WTC11 (cell line): ENCODE measurements around the gene PRDM5. TPM values are rescaled to one million over a fixed set of nuclear protein-coding genes. Genes with fewer than 3 reads are reported as not detected.

ENCODE experiments used
- ATAC-seq: fragments of 200-7000 bp; cut with Tn5 transposase; 2 replicates; pipeline ENCODE4 v1.10.0; 2021; ENCODE audit warnings: mild to moderate bottlenecking, moderate library complexity
- CTCF ChIA-PET: fragments of 300-600 bp; sonication (Branson Sonifier 250); formaldehyde crosslinking; loops from one replicate; lab custom pipeline; 2021; ENCODE audit warnings: antibody characterized with exemption; lab: Charles Lee
- POLR2A ChIA-PET: fragments of 350-600 bp; sonication (Branson Sonifier 250); formaldehyde crosslinking; loops from one replicate; lab custom pipeline; 2021; ENCODE audit warnings: antibody characterized with exemption; lab: Charles Lee
- DNase-seq: peaks from one replicate; pipeline ENCODE4 v3.0.0; 2021; ENCODE audit warnings: low spot score
- H3K27ac Mint-ChIP-seq: 2 replicates; pipeline ENCODE4 v1.8.0; 2021; ENCODE audit warnings: mixed read lengths
- H3K27me3 Mint-ChIP-seq: 2 replicates; pipeline ENCODE4 v1.8.0; 2021; ENCODE audit warnings: low read depth, mild to moderate bottlenecking, moderate library complexity, mixed read lengths
- H3K36me3 Mint-ChIP-seq: 2 replicates; pipeline ENCODE4 v1.8.0; 2021; ENCODE audit warnings: mixed read lengths
- H3K4me1 Mint-ChIP-seq: 2 replicates; pipeline ENCODE4 v1.8.0; 2022; ENCODE audit warnings: mixed read lengths
- H3K4me3 Mint-ChIP-seq: 2 replicates; pipeline ENCODE4 v1.8.0; 2021; ENCODE audit warnings: mild to moderate bottlenecking, moderate library complexity, mixed read lengths
- H3K9me3 Mint-ChIP-seq: 2 replicates; pipeline ENCODE4 v1.8.0; 2021; ENCODE audit warnings: mixed read lengths
- ESRRA ChIP-seq: sonication (generic); formaldehyde crosslinking; IDR thresholded peaks from 2 replicates; pipeline ENCODE4 v1.8.1; 2022; ENCODE audit warnings: mild to moderate bottlenecking, missing genetic modification reagents, borderline replicate concordance
- ETV6 ChIP-seq: sonication (generic); formaldehyde crosslinking; IDR thresholded peaks from 2 replicates; pipeline ENCODE4 v1.8.1; 2022; ENCODE audit warnings: mild to moderate bottlenecking, missing genetic modification reagents
- JAZF1 ChIP-seq: fragments of 250-450 bp; sonication (Bioruptor Pico); IDR thresholded peaks from 2 replicates; pipeline ENCODE4 v1.9.0; 2021; ENCODE audit warnings: moderate library complexity, mild to moderate bottlenecking, inconsistent platforms
- MYBL2 ChIP-seq: sonication (generic); formaldehyde crosslinking; IDR thresholded peaks from 2 replicates; pipeline ENCODE4 v1.8.1; 2023; ENCODE audit warnings: mild to moderate bottlenecking, moderate library complexity, missing genetic modification reagents
- NFYB ChIP-seq: sonication (generic); formaldehyde crosslinking; conservative IDR thresholded peaks from 2 replicates; pipeline ENCODE4 v1.8.0; 2022; ENCODE audit warnings: low read depth, missing genetic modification reagents
- PRRX2 ChIP-seq: fragments of 250-450 bp; sonication (Bioruptor Pico); IDR thresholded peaks from 2 replicates; pipeline ENCODE4 v1.8.0; 2021; ENCODE audit warnings: mild to moderate bottlenecking
- RELA ChIP-seq: sonication (generic); formaldehyde crosslinking; IDR thresholded peaks from 2 replicates; pipeline ENCODE4 v1.8.1; 2022; ENCODE audit warnings: missing genetic modification reagents, mild to moderate bottlenecking, borderline replicate concordance
- total RNA-seq: library from RNA; stranded (reverse); gene quantifications from 3 replicates; pipeline ENCODE4 v1.2.3, GENCODE V29; 2021
- TF ChIP-seq, protein P1 (sequence below): fragments of 250-450 bp; sonication (Bioruptor Pico); IDR thresholded peaks from 2 replicates; pipeline ENCODE4 v1.8.0; 2021; ENCODE audit warnings: mild to moderate bottlenecking
- TF ChIP-seq, protein P2 (sequence below): sonication (generic); formaldehyde crosslinking; IDR thresholded peaks from 2 replicates; pipeline ENCODE4 v1.8.0; 2023; ENCODE audit warnings: missing genetic modification reagents, mild to moderate bottlenecking, borderline replicate concordance
- TF ChIP-seq, protein P3 (sequence below): sonication (generic); formaldehyde crosslinking; IDR thresholded peaks from 2 replicates; pipeline ENCODE4 v1.8.0; 2022; ENCODE audit warnings: mild to moderate bottlenecking, missing genetic modification reagents
- TF ChIP-seq, protein P4 (sequence below): fragments of 250-450 bp; sonication (Bioruptor Pico); IDR thresholded peaks from 2 replicates; pipeline ENCODE4 v1.9.0; 2021; ENCODE audit warnings: mild to moderate bottlenecking, borderline replicate concordance
- TF ChIP-seq, protein P5 (sequence below): fragments of 250-450 bp; sonication (Bioruptor Pico); IDR thresholded peaks from 2 replicates; pipeline ENCODE4 v1.9.0; 2021; ENCODE audit warnings: mild to moderate bottlenecking
- TF ChIP-seq, protein P6 (sequence below): fragments of 250-450 bp; sonication (Bioruptor Pico); IDR thresholded peaks from 2 replicates; pipeline ENCODE4 v1.9.0; 2021; ENCODE audit warnings: moderate library complexity, mild to moderate bottlenecking, inconsistent platforms, borderline replicate concordance
- TF ChIP-seq, protein P7 (sequence below): sonication (generic); formaldehyde crosslinking; IDR thresholded peaks from 2 replicates; pipeline ENCODE4 v1.8.1; 2023; ENCODE audit warnings: mild to moderate bottlenecking, missing genetic modification reagents

PRDM5 gene
- total RNA-seq, 1 experiment from 2014 or later, result 47.0 TPM

DNA sequence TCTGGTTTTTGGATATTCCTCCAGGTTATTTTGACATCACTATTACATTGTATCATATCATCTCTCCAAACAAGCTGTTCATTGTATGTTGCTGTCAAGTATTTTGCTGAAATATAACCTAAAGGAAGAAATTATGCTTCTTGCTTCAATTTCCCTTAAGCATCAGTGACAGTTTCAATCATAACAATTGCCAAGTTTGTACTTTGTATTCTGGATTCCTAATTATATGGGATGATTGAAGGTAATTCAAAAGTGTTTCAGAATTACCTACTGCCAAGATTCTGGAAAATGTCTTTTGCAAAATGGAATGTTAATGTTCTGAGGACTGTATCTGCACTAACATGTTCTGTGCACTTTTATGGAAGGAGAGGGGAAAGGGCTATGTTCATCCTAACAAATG, 228.7 kb downstream of the PRDM5 start (continued):
- TF ChIP-seq, protein P1, sequence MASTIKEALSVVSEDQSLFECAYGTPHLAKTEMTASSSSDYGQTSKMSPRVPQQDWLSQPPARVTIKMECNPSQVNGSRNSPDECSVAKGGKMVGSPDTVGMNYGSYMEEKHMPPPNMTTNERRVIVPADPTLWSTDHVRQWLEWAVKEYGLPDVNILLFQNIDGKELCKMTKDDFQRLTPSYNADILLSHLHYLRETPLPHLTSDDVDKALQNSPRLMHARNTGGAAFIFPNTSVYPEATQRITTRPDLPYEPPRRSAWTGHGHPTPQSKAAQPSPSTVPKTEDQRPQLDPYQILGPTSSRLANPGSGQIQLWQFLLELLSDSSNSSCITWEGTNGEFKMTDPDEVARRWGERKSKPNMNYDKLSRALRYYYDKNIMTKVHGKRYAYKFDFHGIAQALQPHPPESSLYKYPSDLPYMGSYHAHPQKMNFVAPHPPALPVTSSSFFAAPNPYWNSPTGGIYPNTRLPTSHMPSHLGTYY, result no peak
- TF ChIP-seq, protein P2, sequence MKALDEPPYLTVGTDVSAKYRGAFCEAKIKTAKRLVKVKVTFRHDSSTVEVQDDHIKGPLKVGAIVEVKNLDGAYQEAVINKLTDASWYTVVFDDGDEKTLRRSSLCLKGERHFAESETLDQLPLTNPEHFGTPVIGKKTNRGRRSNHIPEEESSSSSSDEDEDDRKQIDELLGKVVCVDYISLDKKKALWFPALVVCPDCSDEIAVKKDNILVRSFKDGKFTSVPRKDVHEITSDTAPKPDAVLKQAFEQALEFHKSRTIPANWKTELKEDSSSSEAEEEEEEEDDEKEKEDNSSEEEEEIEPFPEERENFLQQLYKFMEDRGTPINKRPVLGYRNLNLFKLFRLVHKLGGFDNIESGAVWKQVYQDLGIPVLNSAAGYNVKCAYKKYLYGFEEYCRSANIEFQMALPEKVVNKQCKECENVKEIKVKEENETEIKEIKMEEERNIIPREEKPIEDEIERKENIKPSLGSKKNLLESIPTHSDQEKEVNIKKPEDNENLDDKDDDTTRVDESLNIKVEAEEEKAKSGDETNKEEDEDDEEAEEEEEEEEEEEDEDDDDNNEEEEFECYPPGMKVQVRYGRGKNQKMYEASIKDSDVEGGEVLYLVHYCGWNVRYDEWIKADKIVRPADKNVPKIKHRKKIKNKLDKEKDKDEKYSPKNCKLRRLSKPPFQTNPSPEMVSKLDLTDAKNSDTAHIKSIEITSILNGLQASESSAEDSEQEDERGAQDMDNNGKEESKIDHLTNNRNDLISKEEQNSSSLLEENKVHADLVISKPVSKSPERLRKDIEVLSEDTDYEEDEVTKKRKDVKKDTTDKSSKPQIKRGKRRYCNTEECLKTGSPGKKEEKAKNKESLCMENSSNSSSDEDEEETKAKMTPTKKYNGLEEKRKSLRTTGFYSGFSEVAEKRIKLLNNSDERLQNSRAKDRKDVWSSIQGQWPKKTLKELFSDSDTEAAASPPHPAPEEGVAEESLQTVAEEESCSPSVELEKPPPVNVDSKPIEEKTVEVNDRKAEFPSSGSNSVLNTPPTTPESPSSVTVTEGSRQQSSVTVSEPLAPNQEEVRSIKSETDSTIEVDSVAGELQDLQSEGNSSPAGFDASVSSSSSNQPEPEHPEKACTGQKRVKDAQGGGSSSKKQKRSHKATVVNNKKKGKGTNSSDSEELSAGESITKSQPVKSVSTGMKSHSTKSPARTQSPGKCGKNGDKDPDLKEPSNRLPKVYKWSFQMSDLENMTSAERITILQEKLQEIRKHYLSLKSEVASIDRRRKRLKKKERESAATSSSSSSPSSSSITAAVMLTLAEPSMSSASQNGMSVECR, result no peak
- TF ChIP-seq ETV6 (no peak), NFYB (CRISPR knock-in tag) (no peak), MYBL2 (CRISPR knock-in tag) (no peak), PRRX2 (CRISPR knock-in tag) (no peak), RELA (CRISPR knock-in tag) (no peak), ESRRA (no peak)
- TF ChIP-seq, protein P3, sequence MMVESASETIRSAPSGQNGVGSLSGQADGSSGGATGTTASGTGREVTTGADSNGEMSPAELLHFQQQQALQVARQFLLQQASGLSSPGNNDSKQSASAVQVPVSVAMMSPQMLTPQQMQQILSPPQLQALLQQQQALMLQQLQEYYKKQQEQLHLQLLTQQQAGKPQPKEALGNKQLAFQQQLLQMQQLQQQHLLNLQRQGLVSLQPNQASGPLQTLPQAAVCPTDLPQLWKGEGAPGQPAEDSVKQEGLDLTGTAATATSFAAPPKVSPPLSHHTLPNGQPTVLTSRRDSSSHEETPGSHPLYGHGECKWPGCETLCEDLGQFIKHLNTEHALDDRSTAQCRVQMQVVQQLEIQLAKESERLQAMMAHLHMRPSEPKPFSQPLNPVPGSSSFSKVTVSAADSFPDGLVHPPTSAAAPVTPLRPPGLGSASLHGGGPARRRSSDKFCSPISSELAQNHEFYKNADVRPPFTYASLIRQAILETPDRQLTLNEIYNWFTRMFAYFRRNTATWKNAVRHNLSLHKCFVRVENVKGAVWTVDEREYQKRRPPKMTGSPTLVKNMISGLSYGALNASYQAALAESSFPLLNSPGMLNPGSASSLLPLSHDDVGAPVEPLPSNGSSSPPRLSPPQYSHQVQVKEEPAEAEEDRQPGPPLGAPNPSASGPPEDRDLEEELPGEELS, result no peak
- TF ChIP-seq, protein P4, sequence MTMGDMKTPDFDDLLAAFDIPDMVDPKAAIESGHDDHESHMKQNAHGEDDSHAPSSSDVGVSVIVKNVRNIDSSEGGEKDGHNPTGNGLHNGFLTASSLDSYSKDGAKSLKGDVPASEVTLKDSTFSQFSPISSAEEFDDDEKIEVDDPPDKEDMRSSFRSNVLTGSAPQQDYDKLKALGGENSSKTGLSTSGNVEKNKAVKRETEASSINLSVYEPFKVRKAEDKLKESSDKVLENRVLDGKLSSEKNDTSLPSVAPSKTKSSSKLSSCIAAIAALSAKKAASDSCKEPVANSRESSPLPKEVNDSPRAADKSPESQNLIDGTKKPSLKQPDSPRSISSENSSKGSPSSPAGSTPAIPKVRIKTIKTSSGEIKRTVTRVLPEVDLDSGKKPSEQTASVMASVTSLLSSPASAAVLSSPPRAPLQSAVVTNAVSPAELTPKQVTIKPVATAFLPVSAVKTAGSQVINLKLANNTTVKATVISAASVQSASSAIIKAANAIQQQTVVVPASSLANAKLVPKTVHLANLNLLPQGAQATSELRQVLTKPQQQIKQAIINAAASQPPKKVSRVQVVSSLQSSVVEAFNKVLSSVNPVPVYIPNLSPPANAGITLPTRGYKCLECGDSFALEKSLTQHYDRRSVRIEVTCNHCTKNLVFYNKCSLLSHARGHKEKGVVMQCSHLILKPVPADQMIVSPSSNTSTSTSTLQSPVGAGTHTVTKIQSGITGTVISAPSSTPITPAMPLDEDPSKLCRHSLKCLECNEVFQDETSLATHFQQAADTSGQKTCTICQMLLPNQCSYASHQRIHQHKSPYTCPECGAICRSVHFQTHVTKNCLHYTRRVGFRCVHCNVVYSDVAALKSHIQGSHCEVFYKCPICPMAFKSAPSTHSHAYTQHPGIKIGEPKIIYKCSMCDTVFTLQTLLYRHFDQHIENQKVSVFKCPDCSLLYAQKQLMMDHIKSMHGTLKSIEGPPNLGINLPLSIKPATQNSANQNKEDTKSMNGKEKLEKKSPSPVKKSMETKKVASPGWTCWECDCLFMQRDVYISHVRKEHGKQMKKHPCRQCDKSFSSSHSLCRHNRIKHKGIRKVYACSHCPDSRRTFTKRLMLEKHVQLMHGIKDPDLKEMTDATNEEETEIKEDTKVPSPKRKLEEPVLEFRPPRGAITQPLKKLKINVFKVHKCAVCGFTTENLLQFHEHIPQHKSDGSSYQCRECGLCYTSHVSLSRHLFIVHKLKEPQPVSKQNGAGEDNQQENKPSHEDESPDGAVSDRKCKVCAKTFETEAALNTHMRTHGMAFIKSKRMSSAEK, result no peak
- TF ChIP-seq, protein P5, sequence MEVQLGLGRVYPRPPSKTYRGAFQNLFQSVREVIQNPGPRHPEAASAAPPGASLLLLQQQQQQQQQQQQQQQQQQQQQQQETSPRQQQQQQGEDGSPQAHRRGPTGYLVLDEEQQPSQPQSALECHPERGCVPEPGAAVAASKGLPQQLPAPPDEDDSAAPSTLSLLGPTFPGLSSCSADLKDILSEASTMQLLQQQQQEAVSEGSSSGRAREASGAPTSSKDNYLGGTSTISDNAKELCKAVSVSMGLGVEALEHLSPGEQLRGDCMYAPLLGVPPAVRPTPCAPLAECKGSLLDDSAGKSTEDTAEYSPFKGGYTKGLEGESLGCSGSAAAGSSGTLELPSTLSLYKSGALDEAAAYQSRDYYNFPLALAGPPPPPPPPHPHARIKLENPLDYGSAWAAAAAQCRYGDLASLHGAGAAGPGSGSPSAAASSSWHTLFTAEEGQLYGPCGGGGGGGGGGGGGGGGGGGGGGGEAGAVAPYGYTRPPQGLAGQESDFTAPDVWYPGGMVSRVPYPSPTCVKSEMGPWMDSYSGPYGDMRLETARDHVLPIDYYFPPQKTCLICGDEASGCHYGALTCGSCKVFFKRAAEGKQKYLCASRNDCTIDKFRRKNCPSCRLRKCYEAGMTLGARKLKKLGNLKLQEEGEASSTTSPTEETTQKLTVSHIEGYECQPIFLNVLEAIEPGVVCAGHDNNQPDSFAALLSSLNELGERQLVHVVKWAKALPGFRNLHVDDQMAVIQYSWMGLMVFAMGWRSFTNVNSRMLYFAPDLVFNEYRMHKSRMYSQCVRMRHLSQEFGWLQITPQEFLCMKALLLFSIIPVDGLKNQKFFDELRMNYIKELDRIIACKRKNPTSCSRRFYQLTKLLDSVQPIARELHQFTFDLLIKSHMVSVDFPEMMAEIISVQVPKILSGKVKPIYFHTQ (CRISPR knock-in tag), result no peak
- TF ChIP-seq, all 79 proteins: peak for 0

DNA sequence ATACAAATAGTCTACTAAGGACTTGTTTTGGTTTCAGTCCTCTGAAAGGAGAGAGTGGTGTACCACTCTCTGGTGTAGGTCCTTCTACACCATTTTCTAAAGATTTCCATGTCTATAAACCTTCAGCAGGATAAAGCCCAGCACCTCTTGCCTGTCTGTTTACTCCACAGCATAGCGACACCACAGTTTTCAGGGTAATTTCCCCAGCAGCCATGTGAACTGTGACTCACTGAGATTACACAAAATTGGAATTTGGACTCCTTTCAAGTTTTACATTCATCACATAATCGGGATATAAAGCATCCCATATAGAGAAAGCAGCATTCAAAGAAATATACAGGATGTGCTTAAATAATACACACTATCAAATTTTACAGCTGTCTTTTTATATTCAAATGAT, 229.6 kb downstream of the PRDM5 start:
- Mint-ChIP-seq H3K4me3 (no peak overlapping the region), H3K27me3 (no peaks in the 10 kb centered on the region), H3K4me1 (0 out of 2 replicates have a peak, but pooled peaks cover 4% of the 10 kb centered on the region), H3K27ac (no peak overlapping the region), H3K9me3 (no peaks in the 10 kb centered on the region), H3K36me3 (no peaks in the 10 kb centered on the region)
- ChIA-PET POLR2A (no interaction called here), CTCF (no interaction called here)
- DNase-seq (no peak), ATAC-seq (no peak)
- TF ChIP-seq, protein P6, sequence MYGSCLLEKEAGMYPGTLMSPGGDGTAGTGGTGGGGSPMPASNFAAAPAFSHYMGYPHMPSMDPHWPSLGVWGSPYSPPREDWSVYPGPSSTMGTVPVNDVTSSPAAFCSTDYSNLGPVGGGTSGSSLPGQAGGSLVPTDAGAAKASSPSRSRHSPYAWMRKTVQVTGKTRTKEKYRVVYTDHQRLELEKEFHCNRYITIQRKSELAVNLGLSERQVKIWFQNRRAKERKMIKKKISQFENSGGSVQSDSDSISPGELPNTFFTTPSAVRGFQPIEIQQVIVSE, result no peak
- TF ChIP-seq JAZF1, result no peak
- TF ChIP-seq, protein P2, result no peak
- no peak for TF ChIP-seq PRRX2 (CRISPR knock-in tag)
- no peak for TF ChIP-seq NFYB (CRISPR knock-in tag)
- TF ChIP-seq, protein P7, sequence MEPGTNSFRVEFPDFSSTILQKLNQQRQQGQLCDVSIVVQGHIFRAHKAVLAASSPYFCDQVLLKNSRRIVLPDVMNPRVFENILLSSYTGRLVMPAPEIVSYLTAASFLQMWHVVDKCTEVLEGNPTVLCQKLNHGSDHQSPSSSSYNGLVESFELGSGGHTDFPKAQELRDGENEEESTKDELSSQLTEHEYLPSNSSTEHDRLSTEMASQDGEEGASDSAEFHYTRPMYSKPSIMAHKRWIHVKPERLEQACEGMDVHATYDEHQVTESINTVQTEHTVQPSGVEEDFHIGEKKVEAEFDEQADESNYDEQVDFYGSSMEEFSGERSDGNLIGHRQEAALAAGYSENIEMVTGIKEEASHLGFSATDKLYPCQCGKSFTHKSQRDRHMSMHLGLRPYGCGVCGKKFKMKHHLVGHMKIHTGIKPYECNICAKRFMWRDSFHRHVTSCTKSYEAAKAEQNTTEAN (CRISPR knock-in tag), result no peak
